SK-N-SH (cell line): ENCODE measurements around the gene TSSC4. TPM values are rescaled to one million over a fixed set of nuclear protein-coding genes. Genes with fewer than 3 reads are reported as not detected.

Source experiments
- CTCF ChIA-PET: fragments of 300-600, 350-600 bp; formaldehyde crosslinking; extraction: SDS; loops from one replicate; lab custom pipeline; 2021; lab: Yijun Ruan, JAX
- POLR2A ChIA-PET: fragments of 350-600 bp; sonication (Branson Sonifier 250); formaldehyde crosslinking; extraction: SDS; loops from one replicate; lab custom pipeline; 2020; ENCODE audit warnings: antibody characterized with exemption, inconsistent platforms; lab: Yijun Ruan, JAX
- DNase-seq: peaks from one replicate; pipeline ENCODE4 v3.0.0; 2012
- H2AFZ ChIP-seq: fragments of 200-600 bp; sonication (generic); 2 replicates; pipeline ENCODE4 v1.8.1; 2016; ENCODE audit warnings: antibody characterized with exemption, mild to moderate bottlenecking, low read depth
- H3F3A ChIP-seq: fragments of 200-600 bp; sonication (generic); replicated peaks from 2 replicates; pipeline ENCODE3; 2016; ENCODE audit warnings: antibody characterized with exemption, mild to moderate bottlenecking; ENCODE audit not compliant: insufficient read depth
- H3K27ac ChIP-seq, 2 experiments: fragments of 200-500 bp in 1 of 2; fragments of 200-600 bp in 1 of 2; sonication (Bioruptor generic) in 1 of 2; sonication (generic), shearing (Covaris generic) in 1 of 2; 2 replicates each; pipeline versions ENCODE4 v1.5.1 to v1.6.1; 2014 to 2016; ENCODE audit warnings: low read depth in 2 of 2, inconsistent platforms in 1 of 2, low read length in 1 of 2, mild to moderate bottlenecking in 1 of 2, mixed read lengths in 1 of 2
- H3K27me3 ChIP-seq: fragments of 200-600 bp; sonication (generic), shearing (Covaris generic); 2 replicates; pipeline ENCODE4 v1.6.1; 2016; ENCODE audit warnings: mixed run types; ENCODE audit not compliant: insufficient read depth
- H3K36me3 ChIP-seq, 2 experiments: fragments of 200-500 bp in 1 of 2; fragments of 200-600 bp in 1 of 2; sonication (Bioruptor generic) in 1 of 2; sonication (generic) in 1 of 2; replicated peaks in 1 of 2; 2 replicates each; pipeline versions ENCODE3 to v1.5.1; 2014 to 2016; ENCODE audit warnings: low read length in 1 of 2, mild to moderate bottlenecking in 1 of 2; ENCODE audit not compliant: insufficient read depth in 2 of 2, control insufficient read depth in 1 of 2
- H3K4me1 ChIP-seq, 2 experiments: fragments of 200-500 bp in 1 of 2; fragments of 200-600 bp in 1 of 2; sonication (Bioruptor generic) in 1 of 2; sonication (generic), shearing (Covaris generic) in 1 of 2; 2 replicates each; pipeline versions ENCODE4 v1.5.1 to v1.6.1; 2014 to 2016; ENCODE audit warnings: low read depth in 1 of 2, low read length in 1 of 2, mixed run types in 1 of 2; ENCODE audit not compliant: insufficient read depth in 2 of 2, control insufficient read depth in 1 of 2
- H3K4me2 ChIP-seq: fragments of 200-600 bp; sonication (generic), shearing (Covaris generic); 2 replicates; pipeline ENCODE4 v1.6.1; 2017; ENCODE audit warnings: mixed run types
- H3K4me3 ChIP-seq, 2 experiments: fragments of 200-500 bp in 1 of 2; fragments of 200-600 bp in 1 of 2; sonication (Bioruptor generic) in 1 of 2; sonication (generic), shearing (Covaris generic) in 1 of 2; 2 replicates each; pipeline versions ENCODE4 v1.5.1 to v1.8.1; 2014 to 2016; ENCODE audit warnings: low read depth in 2 of 2, inconsistent platforms in 1 of 2, low read length in 1 of 2, mild to moderate bottlenecking in 1 of 2, mixed read lengths in 1 of 2, moderate library complexity in 1 of 2
- H3K79me2 ChIP-seq: fragments of 200-600 bp; sonication (generic); 2 replicates; pipeline ENCODE4 v1.8.1; 2017; ENCODE audit warnings: mild to moderate bottlenecking; ENCODE audit not compliant: insufficient read depth
- H3K9ac ChIP-seq: fragments of 200-600 bp; sonication (generic); 2 replicates; pipeline ENCODE4 v1.6.1; 2017; ENCODE audit warnings: mixed run types
- H3K9me2 ChIP-seq: fragments of 200-600 bp; sonication (generic); 2 replicates; pipeline ENCODE4 v1.6.1; 2017; ENCODE audit warnings: mixed run types
- H3K9me3 ChIP-seq: fragments of 200-600 bp; sonication (generic); 2 replicates; pipeline ENCODE4 v1.6.1; 2017; ENCODE audit warnings: mixed run types, mild to moderate bottlenecking, moderate library complexity
- H4K20me1 ChIP-seq: fragments of 200-600 bp; sonication (generic); 2 replicates; pipeline ENCODE4 v1.6.1; 2017; ENCODE audit warnings: mild to moderate bottlenecking, mixed run types; ENCODE audit not compliant: insufficient read depth
- CTCF ChIP-seq: fragments of 200-600 bp; sonication (generic); IDR thresholded peaks from 2 replicates; pipeline ENCODE4 v1.6.1; 2017; ENCODE audit warnings: antibody characterized with exemption, mild to moderate bottlenecking, moderate library complexity
- EP300 ChIP-seq, 2 experiments: IDR thresholded peaks; 2 replicates each; pipeline versions ENCODE4 v1.4.0 to v1.6.1; 2012; ENCODE audit warnings: borderline replicate concordance in 1 of 2, low read depth in 1 of 2, low read length in 1 of 2
- GABPA ChIP-seq: IDR thresholded peaks from 2 replicates; pipeline ENCODE4 v1.4.0; 2012; ENCODE audit warnings: low read depth, mild to moderate bottlenecking
- IRF3 ChIP-seq: fragments of 150-350 bp; IDR thresholded peaks from 2 replicates; pipeline ENCODE4 v1.6.1; 2016; ENCODE audit warnings: mild to moderate bottlenecking, low read depth, low read length
- MEF2A ChIP-seq: IDR thresholded peaks from 2 replicates; pipeline ENCODE4 v1.4.0; 2012; ENCODE audit warnings: low read depth, borderline replicate concordance
- MXI1 ChIP-seq: IDR thresholded peaks from 2 replicates; pipeline ENCODE4 v1.6.1; 2012; ENCODE audit warnings: mild to moderate bottlenecking, low read depth, low read length, improper control_type of control experiment
- PBX3 ChIP-seq: IDR thresholded peaks from 2 replicates; pipeline ENCODE4; 2012
- RAD21 ChIP-seq: IDR thresholded peaks from 2 replicates; pipeline ENCODE4 v1.6.1; 2012; ENCODE audit warnings: mild to moderate bottlenecking, low read length
- RCOR1 ChIP-seq: fragments of 150-350 bp; IDR thresholded peaks from 2 replicates; pipeline ENCODE4 v1.6.1; 2017; ENCODE audit warnings: antibody characterized with exemption, low read length
- RFX5 ChIP-seq: IDR thresholded peaks from 2 replicates; pipeline ENCODE4 v1.6.1; 2012; ENCODE audit warnings: mild to moderate bottlenecking, improper control_type of control experiment, low read length
- SMC3 ChIP-seq: IDR thresholded peaks from 2 replicates; pipeline ENCODE4 v1.6.1; 2012; ENCODE audit warnings: low read depth, low read length, improper control_type of control experiment
- TAF1 ChIP-seq: IDR thresholded peaks from 2 replicates; pipeline ENCODE4 v1.6.1; 2012; ENCODE audit warnings: low read depth, mild to moderate bottlenecking, low read length, moderate library complexity, borderline replicate concordance
- USF1 ChIP-seq: IDR thresholded peaks from 2 replicates; pipeline ENCODE4 v1.4.0; 2012; ENCODE audit warnings: low read depth, borderline replicate concordance
- WGBS: methylation state at CpG from one replicate; pipeline ENCODE4 v1.1.6; 2017; ENCODE audit warnings: low lambda C conversion rate; 5-methylcytosine and 5-hydroxymethylcytosine counted together
- polyA plus RNA-seq, 3 experiments: library from polyadenylated mRNA; depleted of rRNA; stranded (reverse); fragments of >200 nt; gene quantifications; 2 replicates each; pipeline ENCODE4 v1.2.3, GENCODE V29; 2012

Gene TSSC4
- polyA plus RNA-seq, 1 of the 3 experiments (the other 2 are of a cell fraction) = 45.1 TPM

DNA sequence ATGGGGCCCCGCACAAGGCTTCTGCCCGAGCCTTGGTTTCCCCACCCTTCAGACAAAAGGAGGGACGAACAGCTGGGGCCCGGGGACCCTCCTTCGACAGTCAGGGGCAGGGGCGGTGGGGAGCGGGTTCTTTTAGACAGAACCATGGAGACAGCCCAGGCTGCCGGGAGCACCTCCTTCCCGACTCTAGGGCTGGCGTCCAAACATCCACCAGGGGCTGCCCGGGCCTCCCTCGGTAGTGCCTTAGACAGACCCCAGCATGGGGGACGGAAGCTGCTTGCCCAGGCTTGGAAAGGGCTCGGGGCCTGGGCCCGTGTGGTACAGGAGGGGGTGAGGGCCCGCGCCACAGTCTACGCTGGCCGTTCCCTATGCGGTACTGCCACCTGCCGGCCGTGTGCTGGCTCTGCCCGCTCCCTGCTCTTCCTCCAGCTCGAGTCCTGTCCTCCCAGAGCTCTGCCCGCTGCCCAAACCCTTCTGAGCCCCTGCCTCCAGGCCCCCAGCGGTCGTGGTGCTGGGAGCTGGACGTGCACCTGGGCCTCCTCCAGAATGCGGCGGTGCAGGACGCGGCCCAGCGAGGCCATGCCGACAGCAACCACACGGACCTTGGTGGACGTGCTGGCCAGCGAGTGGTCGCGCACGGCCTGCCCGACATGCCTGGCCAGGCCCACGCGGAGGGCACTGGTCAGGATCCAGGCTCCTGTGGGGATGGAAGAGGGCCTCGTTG is 20.1 kb downstream of the TSSC4 start:
- POLR2A ChIA-PET = interaction anchor here (1.2 to 2.2 kb wide), 5 partner anchors 15 to 228 kb away, joined by 3 to 6 read pairs (median 4); partner anchors contain the start of gene TSSC4
- no peak overlapping the region for H3K4me2 ChIP-seq
- H2AFZ ChIP-seq = peak overlapping the region; percentile 74; the same call in 1 of the 2 replicates

More for the DNA sequence above, 20.1 kb downstream of the TSSC4 start:
- WGBS = 49% methylated on average over 19 of the region's 44 CpGs
- Histone ChIP-seq H3F3A (no peaks in the 10 kb centered on the region), H3K9me3 (no peaks in the 10 kb centered on the region), H3K27ac (no peak overlapping the region), H3K36me3 (no peaks in the 10 kb centered on the region), H3K9ac (no peak overlapping the region), H3K4me1 (no peaks in the 10 kb centered on the region; a peak in 1 of 4 replicates), H3K27me3 (no peaks in the 10 kb centered on the region), H4K20me1 (no peaks in the 10 kb centered on the region), H3K9me2 (no peaks in the 10 kb centered on the region), H3K79me2 (no peaks in the 10 kb centered on the region), H3K4me3 (no peak overlapping the region; a peak in 1 of 4 replicates)
- CTCF ChIA-PET = interaction anchor here (0.6 to 11.8 kb wide), 88 partner anchors 11 to 543 kb away, joined by 3 to 461 read pairs (median 5); partner anchors contain the start of genes ASCL2, C11orf21, CDKN1C and KCNQ1
- TF ChIP-seq EP300 (IDR thresholded peaks at IDR 0.05; ENCODE audit: borderline replicate concordance in 1 of 2, low read depth in 1 of 2, low read length in 1 of 2) (no peak), RCOR1 (no peak), SMC3 (peak; percentile 93), RFX5 (no peak), CTCF (peak; percentile 85), GABPA (no peak), MEF2A (no peak), RAD21 (peak; percentile 91), PBX3 (no peak), IRF3 (no peak), USF1 (no peak), MXI1 (no peak), TAF1 (no peak)
- DNase-seq = peak; percentile 99
